IMR-90 (cell line): ENCODE measurements around the gene BAD. TPM values are rescaled to one million over a fixed set of nuclear protein-coding genes. Genes with fewer than 3 reads are reported as not detected.

ENCODE experiments used
- ATAC-seq: fragments of 200-7000 bp; cut with Tn5 transposase; 2 replicates; pipeline ENCODE4 v1.9.1; 2020; ENCODE audit warnings: low read depth, mild to moderate bottlenecking, moderate library complexity
- BruUV-seq: library from RNA; stranded (reverse); fragments of 400-500 nt; replicated peaks from 2 replicates; lab custom pipeline; 2021; lab: Mats Ljungman, UMichigan
- CTCF ChIA-PET: fragments of 300-600 bp; formaldehyde crosslinking; extraction: SDS; loops from one replicate; lab custom pipeline; 2021; ENCODE audit warnings: antibody characterized with exemption; lab: Yijun Ruan, JAX
- POLR2A ChIA-PET: fragments of 300-600 bp; sonication (Branson Sonifier 250); formaldehyde crosslinking; loops from one replicate; lab custom pipeline; 2022; ENCODE audit warnings: antibody characterized with exemption; ENCODE audit not compliant: unreplicated experiment; lab: Charles Lee
- DNase-seq: peaks from one replicate; pipeline ENCODE4 v3.0.0; 2013
- H2AFZ ChIP-seq: replicated peaks from 2 replicates; pipeline ENCODE3; 2013; ENCODE audit warnings: low read length, mild to moderate bottlenecking; ENCODE audit not compliant: poor library complexity
- H2AK5ac ChIP-seq: 2 replicates; pipeline ENCODE4 v1.6.1; 2013; ENCODE audit warnings: low read depth, low read length, inconsistent platforms
- H2AK9ac ChIP-seq: replicated peaks from 2 replicates; pipeline ENCODE3; 2013; ENCODE audit warnings: mild to moderate bottlenecking, low read depth, low read length, moderate library complexity; ENCODE audit not compliant: poor library complexity
- H2BK120ac ChIP-seq: 2 replicates; pipeline ENCODE4 v1.6.1; 2013; ENCODE audit warnings: low read depth, low read length, inconsistent platforms
- H2BK15ac ChIP-seq: 3 replicates; pipeline ENCODE4 v1.6.1; 2013; ENCODE audit warnings: low read depth, low read length, inconsistent platforms
- H2BK20ac ChIP-seq: 2 replicates; pipeline ENCODE4 v1.6.1; 2013; ENCODE audit warnings: low read depth, mild to moderate bottlenecking, inconsistent platforms, low read length, moderate library complexity
- H2BK5ac ChIP-seq: 2 replicates; pipeline ENCODE4 v1.6.1; 2013; ENCODE audit warnings: mild to moderate bottlenecking, low read depth, low read length, inconsistent platforms; ENCODE audit not compliant: poor library complexity, severe bottlenecking
- H3K14ac ChIP-seq: replicated peaks from 2 replicates; pipeline ENCODE4 v1.6.1; 2013; ENCODE audit warnings: low read depth, low read length, inconsistent platforms
- H3K18ac ChIP-seq: 2 replicates; pipeline ENCODE4 v1.6.1; 2013; ENCODE audit warnings: low read depth, low read length, control low read depth
- H3K23ac ChIP-seq: 2 replicates; pipeline ENCODE4 v1.6.1; 2013; ENCODE audit warnings: low read depth, low read length, inconsistent platforms
- H3K27ac ChIP-seq: 2 replicates; pipeline ENCODE4 v1.5.1; 2013; ENCODE audit warnings: mild to moderate bottlenecking, control low read depth, low read length; ENCODE audit not compliant: insufficient read depth
- H3K27me3 ChIP-seq: 2 replicates; pipeline ENCODE4 v1.6.1; 2013; ENCODE audit warnings: low read length; ENCODE audit not compliant: control insufficient read depth, insufficient read depth
- H3K36me3 ChIP-seq: 2 replicates; pipeline ENCODE4 v1.6.1; 2013; ENCODE audit warnings: low read length, mixed read lengths; ENCODE audit not compliant: control insufficient read depth, insufficient read depth
- H3K4ac ChIP-seq: 2 replicates; pipeline ENCODE4 v1.6.1; 2013; ENCODE audit warnings: low read depth, low read length, inconsistent platforms
- H3K4me1 ChIP-seq: 2 replicates; pipeline ENCODE4 v1.6.1; 2013; ENCODE audit warnings: low read length, mixed read lengths; ENCODE audit not compliant: control insufficient read depth, insufficient read depth
- H3K4me2 ChIP-seq: 2 replicates; pipeline ENCODE4 v1.6.1; 2013; ENCODE audit warnings: low read depth, mild to moderate bottlenecking, control low read depth, low read length, moderate library complexity
- H3K4me3 ChIP-seq: 2 replicates; pipeline ENCODE4 v1.5.1; 2013; ENCODE audit warnings: low read depth, mild to moderate bottlenecking, control low read depth, low read length, moderate library complexity; ENCODE audit not compliant: insufficient read depth
- H3K56ac ChIP-seq: 2 replicates; pipeline ENCODE4 v1.6.1; 2013; ENCODE audit warnings: low read length, inconsistent platforms; ENCODE audit not compliant: insufficient read depth; ENCODE audit errors: extremely low read depth
- H3K79me1 ChIP-seq, 2 experiments: 2 replicates each; pipeline ENCODE4 v1.6.1; 2013; ENCODE audit warnings: low read length in 2 of 2, inconsistent platforms in 1 of 2, low read depth in 1 of 2
- H3K9ac ChIP-seq: 2 replicates; pipeline ENCODE4 v1.6.1; 2013; ENCODE audit warnings: low read depth, low read length, control low read depth
- H3K9me1 ChIP-seq: 2 replicates; pipeline ENCODE4 v1.6.1; 2013; ENCODE audit warnings: low read length, inconsistent platforms; ENCODE audit not compliant: insufficient read depth
- H3K9me3 ChIP-seq: 2 replicates; pipeline ENCODE4 v1.6.1; 2013; ENCODE audit warnings: low read length; ENCODE audit not compliant: control insufficient read depth, insufficient read depth
- H4K20me1 ChIP-seq: 2 replicates; pipeline ENCODE4 v1.6.1; 2013; ENCODE audit warnings: low read length, inconsistent platforms; ENCODE audit not compliant: insufficient read depth
- H4K5ac ChIP-seq: 2 replicates; pipeline ENCODE4 v1.6.1; 2013; ENCODE audit warnings: mild to moderate bottlenecking, low read depth, low read length, control low read depth
- H4K8ac ChIP-seq, 2 experiments: 2 replicates each; pipeline ENCODE4 v1.6.1; 2013; ENCODE audit warnings: low read depth in 2 of 2, low read length in 2 of 2, control low read depth in 1 of 2, inconsistent platforms in 1 of 2
- H4K91ac ChIP-seq: 2 replicates; pipeline ENCODE4 v1.6.1; 2013; ENCODE audit warnings: low read depth, low read length, inconsistent platforms; ENCODE audit not compliant: insufficient read depth
- BHLHE40 ChIP-seq: fragments of 150-350 bp; IDR thresholded peaks from 2 replicates; pipeline ENCODE4 v1.6.1; 2016; ENCODE audit warnings: mild to moderate bottlenecking, low read depth, low read length
- CHD1 ChIP-seq: IDR thresholded peaks from 2 replicates; pipeline ENCODE4 v1.6.1; 2012; ENCODE audit warnings: low read depth, low read length, improper control_type of control experiment
- CTCF ChIP-seq: conservative IDR thresholded peaks from 2 replicates; pipeline ENCODE4 v1.5.1; 2012; ENCODE audit warnings: mild to moderate bottlenecking, low read depth, low read length, improper control_type of control experiment
- FOS ChIP-seq: fragments of 150-350 bp; IDR thresholded peaks from 2 replicates; pipeline ENCODE4 v1.6.1; 2016; ENCODE audit warnings: low read depth, low read length
- MAFK ChIP-seq: IDR thresholded peaks from 2 replicates; pipeline ENCODE4 v1.6.1; 2012; ENCODE audit warnings: low read depth, low read length, improper control_type of control experiment
- MAZ ChIP-seq: IDR thresholded peaks from 2 replicates; pipeline ENCODE4 v1.6.1; 2012; ENCODE audit warnings: low read depth, mild to moderate bottlenecking, low read length, improper control_type of control experiment, moderate library complexity, borderline replicate concordance
- NFE2L2 ChIP-seq: fragments of 150-350 bp; IDR thresholded peaks from 2 replicates; pipeline ENCODE4 v1.6.1; 2016; ENCODE audit warnings: low read depth, mild to moderate bottlenecking, low read length
- POLR2A ChIP-seq: IDR thresholded peaks from 2 replicates; pipeline ENCODE4 v1.6.1; 2012; ENCODE audit warnings: mild to moderate bottlenecking, low read depth, low read length
- RAD21 ChIP-seq: IDR thresholded peaks from 2 replicates; pipeline ENCODE4 v1.6.1; 2012; ENCODE audit warnings: low read length, improper control_type of control experiment
- RCOR1 ChIP-seq: IDR thresholded peaks from 2 replicates; pipeline ENCODE4 v1.6.1; 2012; ENCODE audit warnings: mild to moderate bottlenecking, low read length, improper control_type of control experiment; ENCODE audit not compliant: insufficient replicate concordance
- RFX5 ChIP-seq: IDR thresholded peaks from 2 replicates; pipeline ENCODE4 v1.8.0; 2012; ENCODE audit warnings: low read depth, mild to moderate bottlenecking, low read length, moderate library complexity
- SMC3 ChIP-seq: fragments of 150-350 bp; IDR thresholded peaks from 2 replicates; pipeline ENCODE4 v1.6.1; 2016; ENCODE audit warnings: low read depth, mild to moderate bottlenecking, antibody characterized with exemption, low read length, moderate library complexity
- USF2 ChIP-seq: fragments of 150-350 bp; IDR thresholded peaks from 2 replicates; pipeline ENCODE4 v1.6.1; 2017; ENCODE audit warnings: mild to moderate bottlenecking, antibody characterized with exemption, low read length, low read depth
- WGBS, 2 experiments: methylation state at CpG; one replicate each; pipeline versions ENCODE4 v1.1.5 to v1.1.7; 2013; ENCODE audit warnings: missing lambda C conversion rate in 2 of 2; ENCODE audit not compliant: insufficient read length in 1 of 2; ENCODE audit errors: extremely low coverage in 2 of 2; 5-methylcytosine and 5-hydroxymethylcytosine counted together
- dilution Hi-C: fragments of 300-500 bp; cut with HindIII; formaldehyde crosslinking; loops from one replicate; pipeline ENCODE4 v1.14.3; 2018; ENCODE audit warnings: low sequenced_read_pairs; ENCODE audit not compliant: unreplicated experiment
- in situ Hi-C: fragments of 300-500 bp; cut with MboI; formaldehyde crosslinking; loops from 3 replicates; pipeline ENCODE4 v1.14.3; 2019; ENCODE audit warnings: low sequenced_read_pairs, inconsistent platforms, mixed read lengths
- intact Hi-C: fragments of 100-400 bp; cut with micrococcal nuclease; formaldehyde crosslinking; loops from 2 replicates; pipeline ENCODE4 v1.10.0; 2022
- polyA plus RNA-seq, 3 experiments: library from polyadenylated mRNA; depleted of rRNA; stranded (reverse); fragments of >200 nt; gene quantifications; 2 replicates each; pipeline ENCODE4 v1.2.3, GENCODE V29; 2012; ENCODE audit warnings: low replicate concordance in 1 of 3
- total RNA-seq: library from RNA; depleted of rRNA; stranded (reverse); fragments of >200 nt; gene quantifications from 2 replicates; pipeline ENCODE4 v1.2.3, GENCODE V29; 2012

The BAD gene
- total and polyA plus RNA-seq, 2 of the 4 experiments (the other 2 are of a cell fraction) = 30.3 to 68.0 TPM

GRCh38 chr11:64251016-64251752, 33.3 kb downstream of the BAD start, which contains the start of gene PLCB3:
Gene PLCB3, plus strand, starts transcription at chr11:64251530. Its CDS starts 120 bp downstream, at chr11:64251650.
- in situ Hi-C loops (no loop called here), intact Hi-C loops (loop anchor here (1.0 kb wide), 1 partner anchor 50 kb away; no protein-coding TSS in a partner anchor), dilution Hi-C loops (no loop called here)
- peak within 1 kb of the TSS; percentile 30; the same call in 1 of the 2 replicates for H2BK120ac ChIP-seq
- peak within 1 kb of the TSS; percentile 82; the same call in 1 of the 2 replicates for H3K56ac ChIP-seq
- WGBS, 2 experiments = 0% methylated on average over 37 of the region's 75 CpGs; no CpG with 5 or more reads in 1 of the 2 experiments
- peak within 1 kb of the TSS; percentile 97 for H3K9ac ChIP-seq
- no peak within 1 kb of the TSS for H2BK20ac ChIP-seq
- H3K27me3 ChIP-seq = no peaks in the 10 kb centered on the region
- ATAC-seq = peak; percentile 66
- no peaks in the 10 kb centered on the region for H3K9me1 ChIP-seq
- peaks cover 10% of the 10 kb centered on the region for H3K4me1 ChIP-seq
- peak within 1 kb of the TSS; percentile 89 for H2AK5ac ChIP-seq
- H3K27ac ChIP-seq = peak within 1 kb of the TSS; percentile 88
- peak within 1 kb of the TSS; percentile 68 for H3K18ac ChIP-seq
- peak within 1 kb of the TSS; percentile 94 for H3K23ac ChIP-seq
- H2BK5ac ChIP-seq = peak within 1 kb of the TSS; percentile 77
- ChIA-PET CTCF (interaction anchor here (0.6 to 1.7 kb wide), 4 partner anchors 47 to 70 kb away, joined by 3 to 5 read pairs (median 3); no protein-coding TSS in a partner anchor), POLR2A (no interaction called here)
- peak within 1 kb of the TSS; percentile 97 for H3K14ac ChIP-seq
- H3K4me3 ChIP-seq = peak within 1 kb of the TSS; percentile 98
- H3K36me3 ChIP-seq = peaks cover 10% of the 10 kb centered on the region
- DNase-seq = no peak
- TF ChIP-seq MAFK (no peak), BHLHE40 (no peak), POLR2A (peak; percentile 46; the same call in 1 of the 2 replicates), FOS (no peak), CTCF (peak; percentile 72), RAD21 (no peak), RFX5 (no peak), SMC3 (peak; percentile 40), CHD1 (no peak), MAZ (peak; percentile 55; the same call in 1 of the 2 replicates), USF2 (no peak), RCOR1 (no peak), NFE2L2 (no peak)
- BruUV-seq = no TSS peak
- no peaks in the 10 kb centered on the region for H3K9me3 ChIP-seq
- peaks cover 8 to 51% of the 10 kb centered on the region in 2 experiments for H3K79me1 ChIP-seq
- H4K8ac ChIP-seq = peak within 1 kb of the TSS; percentile 33 to 74; a peak in 3 of 4 replicates
- peak within 1 kb of the TSS; percentile 92 for H4K5ac ChIP-seq
- H2AK9ac ChIP-seq = peak within 1 kb of the TSS; percentile 100
- H4K91ac ChIP-seq = peak within 1 kb of the TSS; percentile 91
- H2AFZ ChIP-seq = peak within 1 kb of the TSS; percentile 99
- H3K4me2 ChIP-seq = peak within 1 kb of the TSS; percentile 100
- H4K20me1 ChIP-seq = peaks cover 8% of the 10 kb centered on the region; the same call in 1 of the 2 replicates
- H3K4ac ChIP-seq = peak within 1 kb of the TSS; percentile 96
- no peak within 1 kb of the TSS for H2BK15ac ChIP-seq
